Astrocyte of the spinal cord (primary cell): ENCODE results near the gene GALNT18.

Experiments used
- DNase-seq: peaks from one replicate; pipeline ENCODE4 v3.0.0; 2011; ENCODE audit warnings: low read depth, low spot score
- H3K4me3 ChIP-seq: 2 replicates; pipeline ENCODE4 v1.5.1; 2011; ENCODE audit warnings: low read depth, mild to moderate bottlenecking, low read length, moderate library complexity
- CTCF ChIP-seq: IDR thresholded peaks from 2 replicates; pipeline ENCODE4 v1.5.1; 2012; ENCODE audit warnings: low read depth, mild to moderate bottlenecking, low read length, inconsistent platforms
- in situ Hi-C: cut with HindIII; loops from 2 replicates; pipeline ENCODE4 v1.10.0; 2017; ENCODE audit warnings: low sequenced_read_pairs

GALNT18 gene

DNA sequence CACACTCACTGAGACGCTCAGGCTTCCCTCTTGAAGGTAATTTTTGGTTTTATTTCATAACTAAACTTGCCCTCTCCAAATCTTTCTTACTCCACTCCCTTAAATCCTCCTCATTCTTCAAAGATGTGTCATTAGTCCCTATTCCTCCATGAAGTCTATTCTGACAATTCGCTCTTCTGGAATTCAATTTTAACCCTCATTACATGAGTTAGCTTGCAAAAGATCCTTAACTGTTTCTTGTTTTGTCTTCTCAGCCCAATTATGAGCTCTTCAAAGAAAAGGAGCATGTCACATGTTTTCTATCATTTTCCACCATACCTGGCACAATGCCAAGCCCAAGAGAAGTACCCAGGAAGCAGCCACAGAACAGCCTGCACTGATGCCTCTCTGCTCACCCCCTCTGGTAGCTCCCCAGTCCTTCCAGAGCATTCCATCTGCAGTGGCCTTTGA, 13.0 kb downstream of the GALNT18 start:
- no peak overlapping the region for H3K4me3 ChIP-seq
- TF ChIP-seq CTCF: no peak
- DNase-seq: no peak
- in situ Hi-C loops: no loop called here

- no peak overlapping the region for H3K4me3 ChIP-seq
- in situ Hi-C loops: no loop called here
- TF ChIP-seq CTCF: no peak
- DNase-seq: no peak
Observed at GRCh38 chr11:11607772-11608171, 14.0 kb downstream of the GALNT18 start.

DNA sequence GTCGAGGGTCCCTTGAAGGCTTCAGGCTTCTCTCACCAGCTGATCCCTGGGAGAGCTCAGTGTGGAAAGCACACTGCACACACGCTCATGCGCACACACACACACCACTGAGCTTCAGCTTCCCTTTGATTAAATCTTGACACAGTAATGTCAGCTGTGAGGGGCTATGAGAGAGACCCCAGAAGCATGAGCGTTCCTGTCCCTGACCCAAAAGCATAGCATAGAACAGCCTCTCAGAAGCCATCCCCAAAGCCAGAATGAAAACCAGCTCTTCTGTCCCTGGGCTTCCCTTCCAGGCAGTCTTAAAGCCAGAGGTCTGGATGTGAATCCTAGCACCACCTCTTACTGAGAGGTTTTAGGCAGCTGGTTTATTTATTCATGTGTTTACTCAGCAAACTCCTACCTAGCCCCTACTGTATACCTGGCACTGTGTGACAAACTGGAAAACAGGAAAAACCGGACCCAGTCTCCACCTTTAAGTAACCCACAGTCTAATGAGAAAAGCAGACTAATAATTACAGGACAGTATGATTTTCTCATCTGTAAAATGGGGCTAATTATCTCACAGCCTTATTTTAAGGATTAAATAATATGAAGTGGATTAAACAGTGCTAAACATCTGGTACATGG, 15.9 kb downstream of the GALNT18 start:
- in situ Hi-C loops: no loop called here
- no peak overlapping the region for H3K4me3 ChIP-seq
- no peak for DNase-seq
- TF ChIP-seq CTCF: no peak

- TF ChIP-seq CTCF: no peak
- in situ Hi-C loops: no loop called here
- no peak overlapping the region for H3K4me3 ChIP-seq
- DNase-seq: no peak
Observed at GRCh38 chr11:11605181-11605580, 16.6 kb downstream of the GALNT18 start.

- no peak for TF ChIP-seq CTCF
- no peak for DNase-seq
- in situ Hi-C loops: no loop called here
- no peak overlapping the region for H3K4me3 ChIP-seq
Observed at GRCh38 chr11:11604370-11604990, 17.3 kb downstream of the GALNT18 start.

GRCh38 chr11:11602011-11602410, 19.8 kb downstream of the GALNT18 start:
- no peak overlapping the region for H3K4me3 ChIP-seq
- no peak for DNase-seq
- no peak for TF ChIP-seq CTCF
- in situ Hi-C loops: no loop called here
